ENCODE results near the gene RASAL2.

DNA sequence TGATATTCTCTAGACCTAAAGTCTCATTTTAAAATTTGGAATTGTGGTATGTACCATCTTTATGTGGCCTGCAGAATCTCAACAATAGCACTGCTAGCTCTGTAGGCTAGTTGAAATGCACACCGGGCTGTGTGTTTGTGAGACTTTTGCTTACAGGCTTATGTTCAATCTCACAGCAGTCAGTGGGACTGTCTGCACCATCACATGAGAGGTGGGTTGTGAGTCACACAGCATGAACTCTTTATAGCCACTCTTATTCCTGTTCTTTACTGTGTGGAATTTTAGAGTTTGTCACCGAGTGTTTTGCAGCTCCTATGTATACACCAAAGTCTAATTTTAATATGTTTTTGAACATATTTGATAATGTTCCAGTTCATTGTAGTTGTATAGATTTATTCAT is 74.6 kb downstream of the RASAL2 start:
- TF ChIP-seq, protein P1, sequence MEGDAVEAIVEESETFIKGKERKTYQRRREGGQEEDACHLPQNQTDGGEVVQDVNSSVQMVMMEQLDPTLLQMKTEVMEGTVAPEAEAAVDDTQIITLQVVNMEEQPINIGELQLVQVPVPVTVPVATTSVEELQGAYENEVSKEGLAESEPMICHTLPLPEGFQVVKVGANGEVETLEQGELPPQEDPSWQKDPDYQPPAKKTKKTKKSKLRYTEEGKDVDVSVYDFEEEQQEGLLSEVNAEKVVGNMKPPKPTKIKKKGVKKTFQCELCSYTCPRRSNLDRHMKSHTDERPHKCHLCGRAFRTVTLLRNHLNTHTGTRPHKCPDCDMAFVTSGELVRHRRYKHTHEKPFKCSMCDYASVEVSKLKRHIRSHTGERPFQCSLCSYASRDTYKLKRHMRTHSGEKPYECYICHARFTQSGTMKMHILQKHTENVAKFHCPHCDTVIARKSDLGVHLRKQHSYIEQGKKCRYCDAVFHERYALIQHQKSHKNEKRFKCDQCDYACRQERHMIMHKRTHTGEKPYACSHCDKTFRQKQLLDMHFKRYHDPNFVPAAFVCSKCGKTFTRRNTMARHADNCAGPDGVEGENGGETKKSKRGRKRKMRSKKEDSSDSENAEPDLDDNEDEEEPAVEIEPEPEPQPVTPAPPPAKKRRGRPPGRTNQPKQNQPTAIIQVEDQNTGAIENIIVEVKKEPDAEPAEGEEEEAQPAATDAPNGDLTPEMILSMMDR (IDR thresholded peaks at IDR 0.05), result no peak
- no peak for TF ChIP-seq POLR2A (IDR thresholded peaks at IDR 0.05)
